ENCODE results near the gene TLX1.

Gene TLX1

GRCh38 chr10:101110856-101111523 lies 20.1 kb upstream of the TLX1 start:
- no peak overlapping the region for H3K4me3 ChIP-seq (replicated peaks; ENCODE audit: low read depth, low read length)
- no peak for TF ChIP-seq CTCF (IDR thresholded peaks at IDR 0.05; ENCODE audit: low read depth, low read length, missing control alignments)
- no peak for DNase-seq (ENCODE audit: extremely low read depth, low read depth)

GRCh38 chr10:101111547-101111946 lies 19.6 kb upstream of the TLX1 start:
- no peak for DNase-seq (ENCODE audit: extremely low read depth, low read depth)
- H3K4me3 ChIP-seq (replicated peaks; ENCODE audit: low read depth, low read length), result no peak overlapping the region
- TF ChIP-seq CTCF (IDR thresholded peaks at IDR 0.05; ENCODE audit: low read depth, low read length, missing control alignments), result no peak

- no peak for TF ChIP-seq CTCF (IDR thresholded peaks at IDR 0.05; ENCODE audit: low read depth, low read length, missing control alignments)
- no peak overlapping the region for H3K4me3 ChIP-seq (replicated peaks; ENCODE audit: low read depth, low read length)
- DNase-seq (ENCODE audit: extremely low read depth, low read depth), result no peak
These were observed 18.1 kb upstream of the TLX1 start for GRCh38 chr10:101112799-101113594.

- DNase-seq (ENCODE audit: extremely low read depth, low read depth), result no peak
- H3K4me3 ChIP-seq (replicated peaks; ENCODE audit: low read depth, low read length), result no peak overlapping the region
- TF ChIP-seq CTCF (IDR thresholded peaks at IDR 0.05; ENCODE audit: low read depth, low read length, missing control alignments), result no peak
These were observed 17.2 kb upstream of the TLX1 start for GRCh38 chr10:101113890-101114403.

GRCh38 chr10:101114646-101115045 lies 16.5 kb upstream of the TLX1 start:
- TF ChIP-seq CTCF (IDR thresholded peaks at IDR 0.05; ENCODE audit: low read depth, low read length, missing control alignments), result no peak
- no peak overlapping the region for H3K4me3 ChIP-seq (replicated peaks; ENCODE audit: low read depth, low read length)
- DNase-seq (ENCODE audit: extremely low read depth, low read depth), result no peak

- no peak for TF ChIP-seq CTCF (IDR thresholded peaks at IDR 0.05; ENCODE audit: low read depth, low read length, missing control alignments)
- no peak for DNase-seq (ENCODE audit: extremely low read depth, low read depth)
- H3K4me3 ChIP-seq (replicated peaks; ENCODE audit: low read depth, low read length), result no peak overlapping the region
These were observed 14.3 kb upstream of the TLX1 start for GRCh38 chr10:101116754-101117153.

All from HFF-Myc (cell line).